GM21381 (cell line): Measurements from ENCODE around the gene CDC34.

ENCODE experiments used
- ATAC-seq: cut with Tn5 transposase; IDR thresholded peaks from one replicate; pipeline ENCODE4 v1.9.1; 2021; ENCODE audit warnings: mild to moderate bottlenecking, moderate library complexity; ENCODE audit not compliant: unreplicated experiment

Gene CDC34

DNA sequence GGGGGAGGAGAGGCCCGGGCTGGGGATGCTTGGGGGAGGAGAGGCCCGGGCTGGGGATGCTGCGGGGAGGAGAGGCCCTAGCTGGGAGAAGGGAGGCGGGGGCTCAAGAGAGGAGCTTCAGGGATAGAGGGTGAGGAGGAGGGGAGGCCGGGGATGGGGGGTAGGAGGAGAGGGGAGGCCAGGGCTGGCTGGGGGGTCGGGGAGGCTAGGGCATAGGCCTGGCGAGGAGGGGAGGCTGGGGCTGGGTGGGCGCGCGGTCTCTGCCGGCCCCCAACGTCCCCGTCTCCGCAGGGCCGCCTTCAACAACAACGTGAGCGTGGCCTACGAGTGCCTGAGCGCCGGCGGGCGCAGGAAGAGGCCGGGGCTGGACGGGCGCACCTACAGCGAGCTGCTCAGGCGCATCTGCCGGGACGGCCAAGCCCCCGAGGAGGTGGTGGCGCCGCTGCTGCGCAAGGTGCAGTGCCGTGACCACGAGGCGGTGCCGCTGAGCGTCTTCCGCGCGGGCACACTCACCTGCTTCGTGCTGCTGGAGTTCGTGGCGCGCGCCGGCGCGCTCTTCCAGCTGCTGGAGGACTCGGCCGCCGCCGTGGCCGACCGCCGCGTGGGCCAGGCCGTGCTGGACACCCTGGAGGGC is 12.8 kb upstream of the CDC34 start:
- ATAC-seq: no peak

- ATAC-seq: no peak
Observed at GRCh38 chr19:519449-519865, 12.1 kb upstream of the CDC34 start.

GRCh38 chr19:522726-523125 is 8.8 kb upstream of the CDC34 start:
- no peak for ATAC-seq

GRCh38 chr19:524062-524674 is 7.4 kb upstream of the CDC34 start:
- no peak for ATAC-seq

DNA sequence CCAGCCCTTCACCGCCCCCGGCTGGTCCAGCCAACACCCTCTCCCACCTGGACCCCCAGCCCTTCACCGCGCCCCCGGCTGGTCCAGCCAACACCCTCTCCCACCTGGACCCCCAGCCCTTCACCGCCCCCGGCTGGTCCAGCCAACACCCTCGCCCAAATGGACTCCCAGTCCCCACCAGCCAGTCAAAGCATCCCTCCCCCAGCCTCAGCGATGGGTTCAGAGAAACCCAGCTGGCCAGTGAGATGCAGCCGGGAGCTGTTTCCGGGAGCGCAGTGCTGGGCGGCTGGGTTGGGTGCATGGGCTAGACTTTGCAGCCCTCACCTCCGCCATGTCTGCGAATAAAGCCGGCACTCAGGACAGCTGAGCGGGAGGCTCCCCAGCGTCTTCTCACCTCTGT is 6.5 kb upstream of the CDC34 start:
- ATAC-seq: no peak

DNA sequence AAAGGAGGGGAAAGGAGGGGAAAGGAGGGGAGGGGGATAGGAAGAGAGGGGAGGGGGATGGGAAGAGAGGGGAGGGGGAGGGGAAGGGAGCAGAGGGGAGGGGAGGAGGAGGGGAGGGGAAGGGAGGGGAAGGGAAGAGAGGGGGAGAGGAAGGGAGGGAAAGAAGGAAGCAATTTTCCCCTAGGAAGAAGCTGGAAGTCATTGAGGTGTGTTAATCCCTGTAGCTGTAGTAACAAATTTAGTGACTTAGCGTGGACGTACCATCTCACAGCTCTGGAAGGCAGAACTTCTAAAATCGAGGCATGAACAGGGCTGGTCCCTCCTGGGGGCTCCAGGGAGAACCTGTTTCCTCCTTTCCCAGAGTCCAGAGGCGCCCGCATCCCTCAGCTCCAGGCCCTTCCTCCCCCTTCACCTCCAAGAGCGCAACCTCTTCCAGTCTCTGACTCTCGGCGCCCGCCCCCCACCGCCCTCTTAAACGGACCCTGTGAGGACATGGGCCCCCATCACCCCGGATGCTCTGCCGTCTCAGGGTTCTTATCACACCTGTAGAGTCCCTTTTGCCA is 5.6 kb upstream of the CDC34 start:
- no peak for ATAC-seq

DNA sequence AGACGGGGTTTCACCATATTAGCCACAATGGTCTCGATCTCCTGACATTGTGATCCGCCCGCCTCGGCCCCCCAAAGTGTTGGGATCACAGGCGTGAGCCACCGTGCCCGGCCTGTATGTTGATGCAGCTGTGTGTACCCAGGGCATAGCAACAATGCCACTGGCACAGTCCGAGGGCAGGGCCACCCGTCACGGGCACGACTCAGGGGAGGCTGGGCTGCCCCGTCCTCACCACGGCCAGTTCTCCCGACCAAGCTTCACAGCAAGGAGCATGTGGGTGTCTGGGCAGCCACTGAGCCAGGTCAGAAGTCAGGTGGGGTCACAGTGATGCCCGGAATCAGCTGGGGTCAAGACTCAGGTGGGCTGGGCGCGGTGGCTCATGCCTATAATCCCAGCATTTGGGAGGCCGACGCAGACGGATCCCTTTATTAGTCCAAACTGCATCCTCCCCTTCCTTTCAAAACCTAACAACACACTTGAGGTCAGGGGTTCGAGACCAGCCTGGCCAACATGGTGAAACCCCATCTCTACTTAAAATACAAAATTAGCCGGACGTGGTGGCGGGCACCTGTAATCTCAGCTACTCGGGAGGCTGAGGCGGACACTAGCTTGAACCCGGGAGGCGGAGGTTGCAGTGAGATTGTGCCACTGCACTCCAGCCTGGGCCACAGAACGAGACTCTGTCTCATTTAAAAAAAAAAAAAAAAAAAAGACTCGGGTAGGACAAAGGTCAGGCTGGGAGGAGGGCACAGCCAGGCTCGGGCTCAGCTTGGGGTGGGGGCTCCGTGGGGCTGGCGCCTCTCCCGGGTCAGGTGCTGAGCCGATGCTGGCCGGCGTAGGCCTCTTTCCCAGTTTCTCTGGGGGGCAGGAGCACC is 1.2 kb upstream of the CDC34 start:
- no peak for ATAC-seq

- ATAC-seq: peak; percentile 68
Observed at GRCh38 chr19:531009-531752, 379 bp upstream of the CDC34 start.

DNA sequence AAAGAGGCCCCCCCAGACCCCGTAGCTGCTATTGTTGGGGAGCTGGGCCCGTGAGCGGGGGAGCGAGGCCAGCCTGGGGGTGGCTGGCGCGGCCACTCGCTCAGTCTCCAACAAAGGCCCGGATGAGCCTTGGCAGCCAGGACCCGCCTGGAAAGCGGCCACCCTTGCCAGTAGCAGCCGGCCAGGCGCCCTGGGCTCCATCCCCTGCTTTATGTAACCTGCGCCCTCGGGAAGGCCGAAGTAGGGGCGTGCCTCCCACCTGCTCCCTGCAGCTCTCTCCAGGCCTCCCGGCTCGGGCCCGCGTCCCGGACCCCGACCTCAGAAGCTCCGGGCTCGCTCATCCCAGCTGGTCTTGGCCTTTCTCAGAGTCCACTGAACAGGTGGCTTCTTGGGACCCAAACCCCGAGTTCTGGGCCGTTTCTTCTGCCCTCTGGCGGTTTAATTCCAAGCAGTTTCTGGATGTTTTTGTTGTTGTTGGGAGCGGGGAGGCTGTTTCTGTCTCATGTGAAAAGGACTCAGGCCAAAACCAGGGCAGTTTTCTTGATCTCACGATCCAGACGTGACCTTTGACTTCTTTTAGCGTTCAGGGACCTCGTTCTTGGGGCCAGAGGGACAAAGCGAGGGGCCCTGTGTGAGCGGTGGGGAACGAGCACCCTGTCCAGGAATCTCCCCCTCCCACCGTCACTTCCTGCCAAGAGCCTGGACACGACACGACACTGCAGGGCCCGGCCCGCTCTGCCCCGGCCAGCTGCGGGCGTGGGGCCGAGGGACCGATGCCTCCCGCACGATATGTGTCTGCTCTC is 1.2 kb downstream of the CDC34 start:
- ATAC-seq: peak; percentile 1

DNA sequence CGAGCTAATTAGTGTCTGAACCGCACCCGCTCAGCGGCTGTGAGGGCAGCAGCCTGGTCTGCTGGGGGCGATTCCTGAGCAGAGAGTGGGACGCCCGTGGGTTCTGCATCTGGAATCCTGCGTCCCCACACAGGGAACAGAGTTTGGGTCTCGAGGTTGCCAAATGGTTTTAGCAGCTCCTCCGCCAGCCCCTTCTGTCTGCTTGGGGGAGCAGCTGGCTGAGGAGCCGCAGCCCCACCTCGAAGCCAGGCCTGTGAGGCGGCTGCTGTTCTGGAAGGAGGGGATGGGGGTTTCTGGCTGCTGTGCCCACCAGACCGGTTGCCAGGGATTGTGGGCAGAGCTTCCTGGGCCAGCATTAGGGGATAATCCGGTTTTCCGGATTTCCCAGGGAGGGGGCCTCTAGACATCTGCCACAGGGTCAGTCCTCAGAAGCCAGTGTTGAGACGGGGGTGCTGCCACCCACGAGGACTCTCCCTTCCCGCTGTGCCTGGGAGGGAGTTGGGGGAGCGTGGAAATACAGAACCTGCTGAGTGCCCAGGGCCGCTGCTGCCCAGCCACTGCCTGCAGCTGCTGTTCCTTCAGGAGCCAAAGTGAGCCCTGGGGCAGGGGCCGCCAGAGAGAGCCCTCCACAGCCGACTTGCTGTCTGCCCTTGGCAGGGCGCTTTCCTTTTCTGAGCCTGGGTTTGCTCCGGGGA is 2.0 kb downstream of the CDC34 start:
- ATAC-seq: no peak

DNA sequence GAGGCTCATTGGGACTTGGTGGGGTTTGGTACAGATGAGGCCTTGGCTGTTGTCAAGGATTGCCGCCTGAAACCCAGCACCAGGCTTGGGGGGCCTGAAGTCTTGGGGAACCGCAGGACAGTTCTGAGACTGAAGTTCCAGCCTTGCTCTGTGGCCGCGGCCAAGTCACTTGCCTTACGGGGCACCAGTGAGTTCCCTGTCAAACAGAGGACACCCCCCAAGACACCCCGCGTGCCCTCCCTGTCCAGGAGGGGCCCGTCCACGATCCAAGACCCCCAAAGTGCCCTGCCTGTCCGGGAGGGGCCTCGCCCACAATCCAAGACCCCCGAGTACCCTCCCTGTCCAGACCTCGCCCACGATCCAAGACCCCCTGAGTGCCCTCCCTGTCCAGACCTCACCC is 2.5 kb downstream of the CDC34 start:
- no peak for ATAC-seq

- no peak for ATAC-seq
Observed at GRCh38 chr19:535017-535835, 3.7 kb downstream of the CDC34 start.

- ATAC-seq: no peak
Observed at GRCh38 chr19:536031-536880, 4.7 kb downstream of the CDC34 start.

DNA sequence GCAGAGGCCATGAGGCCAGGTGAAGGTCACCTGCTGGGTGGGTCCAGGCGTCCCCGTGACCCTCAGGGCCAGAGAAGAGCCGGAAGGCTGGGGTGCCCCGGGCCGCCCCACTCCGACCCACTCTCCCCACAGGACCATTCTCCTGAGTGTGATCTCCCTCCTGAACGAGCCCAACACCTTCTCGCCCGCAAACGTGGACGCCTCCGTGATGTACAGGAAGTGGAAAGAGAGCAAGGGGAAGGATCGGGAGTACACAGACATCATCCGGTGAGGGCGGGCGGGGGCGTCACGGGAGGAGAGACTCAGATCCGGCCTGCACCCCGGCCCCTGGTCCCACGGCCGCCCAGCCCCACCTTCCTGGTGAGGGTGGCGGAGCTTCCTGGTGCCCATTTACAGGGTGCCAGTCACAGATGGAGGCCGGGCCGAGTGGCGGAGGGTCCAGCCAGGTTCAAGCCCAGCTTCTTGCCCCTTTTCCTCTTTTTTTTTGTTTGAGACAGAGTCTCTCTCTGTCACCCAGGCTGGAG is 5.4 kb downstream of the CDC34 start:
- no peak for ATAC-seq

DNA sequence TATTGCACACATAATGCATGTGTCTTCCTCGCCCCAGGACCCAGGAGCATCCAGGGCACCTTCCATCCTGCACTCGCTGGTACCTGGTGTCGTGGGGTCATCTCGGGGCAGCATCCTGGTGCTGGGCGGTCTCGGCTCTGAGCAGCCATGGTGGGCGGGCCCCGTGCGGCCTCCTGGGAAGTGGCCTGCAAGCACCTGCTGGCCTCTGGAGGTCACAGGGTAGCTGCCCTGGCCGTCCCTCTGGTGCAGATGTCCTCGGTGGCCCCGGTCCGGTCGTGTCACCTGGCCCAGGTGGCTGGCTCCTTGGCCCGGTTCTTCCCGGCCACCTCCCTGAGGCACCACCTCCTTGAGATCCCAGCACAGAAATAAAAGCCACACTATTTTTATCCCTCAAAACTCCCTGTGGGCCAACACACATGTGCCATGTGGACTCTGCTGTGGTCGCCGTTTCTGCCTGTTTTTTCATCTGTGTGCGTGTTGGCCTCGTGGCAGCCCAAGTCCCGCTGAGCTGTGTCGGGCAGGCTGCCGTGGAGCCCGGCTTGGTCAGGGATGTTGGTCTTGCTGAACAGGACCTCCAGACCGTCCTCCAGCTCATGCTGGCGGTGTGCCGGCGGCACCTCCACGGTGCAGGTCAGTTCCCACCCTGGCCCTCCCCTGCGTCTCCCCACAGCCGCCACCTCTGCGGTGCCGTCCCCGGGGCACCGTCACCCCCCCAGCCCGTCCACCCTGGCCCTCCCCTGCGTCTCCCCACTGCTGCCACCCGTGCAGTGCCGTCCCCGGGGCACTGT is 7.3 kb downstream of the CDC34 start:
- ATAC-seq: no peak

DNA sequence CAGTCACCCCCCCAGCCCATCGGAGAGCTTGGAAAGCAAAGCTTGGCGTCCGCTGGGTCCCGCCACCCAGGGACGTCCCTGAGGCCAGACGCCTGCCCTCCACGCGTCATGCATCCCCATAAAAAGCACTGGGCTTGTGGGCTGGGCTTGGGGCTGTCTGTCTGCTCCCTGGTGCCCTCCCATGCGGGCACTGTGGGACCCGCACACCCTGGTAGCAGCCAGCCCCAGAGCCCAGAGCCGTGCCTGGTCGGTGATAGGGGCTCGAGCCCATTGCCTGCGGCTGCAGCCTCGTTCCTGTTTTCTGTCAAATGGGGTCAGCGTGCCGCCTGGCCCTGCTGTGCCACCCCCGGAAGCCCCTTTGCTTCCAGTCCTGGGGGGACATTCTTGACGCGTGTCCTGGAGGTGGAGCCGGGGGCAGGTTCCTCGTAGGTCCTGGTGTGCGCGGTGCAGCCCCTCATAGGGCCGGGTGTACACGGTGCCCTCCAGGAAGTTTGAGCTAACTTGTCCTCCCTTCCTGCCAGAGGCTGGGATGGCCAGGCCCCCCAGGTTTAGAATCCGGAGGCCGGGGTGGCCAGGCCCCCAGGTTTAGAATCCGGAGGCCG is 8.0 kb downstream of the CDC34 start:
- ATAC-seq: no peak
